HG03280 (cell line): ENCODE measurements around the gene PIM3.

Source experiments
- ATAC-seq: cut with Tn5 transposase; IDR thresholded peaks from one replicate; pipeline ENCODE4 v1.9.1; 2021; ENCODE audit warnings: mild to moderate bottlenecking, moderate library complexity; ENCODE audit not compliant: unreplicated experiment

Gene PIM3

GRCh38 chr22:49960159-49961004, at the start of gene PIM3:
TSS of gene PIM3 (plus strand) at chr22:49960772. CDS start at chr22:49960948, 176 bp downstream.
- ATAC-seq: peak; percentile 68

- ATAC-seq: no peak
Observed at GRCh38 chr22:49911881-49912625, 48.5 kb upstream of the PIM3 start.

GRCh38 chr22:49913026-49913425, 47.5 kb upstream of the PIM3 start:
- ATAC-seq: no peak

GRCh38 chr22:49913446-49913845, 47.1 kb upstream of the PIM3 start:
- no peak for ATAC-seq

- ATAC-seq: no peak
Observed at GRCh38 chr22:49914256-49914655, 46.3 kb upstream of the PIM3 start.

- ATAC-seq: no peak
Observed at GRCh38 chr22:49915610-49916009, 45.0 kb upstream of the PIM3 start.

- no peak for ATAC-seq
Observed at GRCh38 chr22:49916831-49917230, 43.7 kb upstream of the PIM3 start.

GRCh38 chr22:49917974-49918910, 42.3 kb upstream of the PIM3 start, which contains the start of the genes ALG12 and CRELD2:
TSS of gene ALG12 (minus strand) at chr22:49918438. CDS start at chr22:49913765, 4,673 bp downstream.
TSS of gene CRELD2 (plus strand) at chr22:49918634. CDS start at chr22:49918770, 136 bp downstream.
- peak; percentile 94 for ATAC-seq

GRCh38 chr22:49918911-49919881, 41.4 kb upstream of the PIM3 start:
- no peak for ATAC-seq

- no peak for ATAC-seq
Observed at GRCh38 chr22:49920859-49921258, 39.7 kb upstream of the PIM3 start.

- ATAC-seq: no peak
Observed at GRCh38 chr22:49921508-49922278, 38.9 kb upstream of the PIM3 start.

- no peak for ATAC-seq
Observed at GRCh38 chr22:49922484-49922883, 38.1 kb upstream of the PIM3 start.

- ATAC-seq: no peak
Observed at GRCh38 chr22:49922926-49923325, 37.6 kb upstream of the PIM3 start.

GRCh38 chr22:49923445-49923844, 37.1 kb upstream of the PIM3 start:
- ATAC-seq: no peak

- no peak for ATAC-seq
Observed at GRCh38 chr22:49924113-49924833, 36.3 kb upstream of the PIM3 start.

GRCh38 chr22:49925525-49926128, 34.9 kb upstream of the PIM3 start:
- ATAC-seq: no peak

GRCh38 chr22:49926916-49927315, 33.7 kb upstream of the PIM3 start:
- ATAC-seq: no peak
